GM21576 (cell line): Measurements from ENCODE around the gene ENTPD8.
"Not testable (repeated sequence)": the region's sequence is repeated elsewhere in the genome, so short reads cannot be mapped to it uniquely, and the experiment has no call there.

ENCODE experiments used
- ATAC-seq: cut with Tn5 transposase; IDR thresholded peaks from one replicate; pipeline ENCODE4 v1.9.1; 2021; ENCODE audit warnings: mild to moderate bottlenecking, moderate library complexity; ENCODE audit not compliant: unreplicated experiment

ENTPD8 gene

DNA sequence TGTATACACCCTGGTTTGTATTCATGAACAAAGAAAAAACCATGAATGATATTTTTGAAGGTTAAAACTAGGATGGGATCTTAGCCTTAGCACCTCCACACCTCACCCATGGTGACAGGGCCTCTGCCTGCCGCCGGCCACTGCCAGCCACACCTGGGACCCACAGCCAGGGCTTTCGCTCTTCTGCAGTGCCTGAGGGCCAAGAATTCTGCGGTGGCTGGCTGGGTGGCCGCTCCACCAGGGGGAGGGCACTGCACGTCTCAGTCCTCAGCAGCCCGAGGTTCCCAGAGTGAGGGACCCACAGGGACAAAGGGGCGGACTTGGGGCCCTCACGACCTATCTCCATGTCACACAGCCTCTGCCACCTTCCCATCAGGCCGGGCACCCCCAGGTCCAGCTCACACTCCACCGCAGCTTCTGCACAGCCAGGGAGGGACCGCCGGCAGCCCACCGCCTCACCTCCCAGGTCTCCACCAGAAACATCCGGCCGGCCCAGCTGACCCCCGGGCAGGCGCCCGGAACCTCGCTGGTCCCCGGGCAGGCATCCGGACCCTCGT is 25.1 kb downstream of the ENTPD8 start:
- ATAC-seq: no peak

DNA sequence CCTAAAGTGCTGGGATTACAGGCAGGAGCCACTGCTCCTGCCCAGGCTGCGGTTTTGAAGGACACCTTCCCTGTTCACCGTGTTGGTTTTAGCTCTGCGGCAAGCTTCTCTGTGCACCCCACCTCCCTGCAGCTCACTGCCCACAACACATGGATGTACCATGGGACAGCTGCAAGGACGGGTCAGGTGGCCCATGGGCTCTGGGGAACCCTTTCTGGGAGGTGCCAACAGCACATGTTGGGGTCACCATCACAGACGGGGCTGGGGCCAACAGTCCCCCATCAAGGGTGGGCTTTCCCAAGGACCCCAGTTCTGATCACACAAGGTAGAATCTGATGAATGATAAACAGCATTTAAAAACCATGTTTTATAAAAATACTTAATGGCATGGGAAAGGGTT is 25.7 kb downstream of the ENTPD8 start:
- no peak for ATAC-seq

DNA sequence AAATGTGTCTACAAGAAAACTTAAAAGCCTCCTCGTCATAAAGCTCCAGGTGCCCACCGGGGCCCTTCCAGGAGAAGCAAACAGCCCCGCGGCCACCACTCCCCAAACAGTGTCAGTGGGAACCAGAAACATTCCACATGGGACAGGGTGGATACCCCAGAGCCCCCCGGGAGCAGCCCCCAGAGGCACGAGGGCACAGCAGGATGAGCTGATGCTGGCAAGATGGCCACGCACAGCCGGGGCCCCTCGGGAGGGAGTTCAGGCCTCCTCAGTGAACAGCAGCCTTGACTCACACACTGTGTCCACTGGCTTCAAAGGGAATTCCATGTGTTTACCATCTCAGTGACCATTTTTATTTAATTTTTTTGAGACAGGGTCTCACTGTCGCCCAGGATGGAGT is 28.7 kb downstream of the ENTPD8 start:
- ATAC-seq: no peak

DNA sequence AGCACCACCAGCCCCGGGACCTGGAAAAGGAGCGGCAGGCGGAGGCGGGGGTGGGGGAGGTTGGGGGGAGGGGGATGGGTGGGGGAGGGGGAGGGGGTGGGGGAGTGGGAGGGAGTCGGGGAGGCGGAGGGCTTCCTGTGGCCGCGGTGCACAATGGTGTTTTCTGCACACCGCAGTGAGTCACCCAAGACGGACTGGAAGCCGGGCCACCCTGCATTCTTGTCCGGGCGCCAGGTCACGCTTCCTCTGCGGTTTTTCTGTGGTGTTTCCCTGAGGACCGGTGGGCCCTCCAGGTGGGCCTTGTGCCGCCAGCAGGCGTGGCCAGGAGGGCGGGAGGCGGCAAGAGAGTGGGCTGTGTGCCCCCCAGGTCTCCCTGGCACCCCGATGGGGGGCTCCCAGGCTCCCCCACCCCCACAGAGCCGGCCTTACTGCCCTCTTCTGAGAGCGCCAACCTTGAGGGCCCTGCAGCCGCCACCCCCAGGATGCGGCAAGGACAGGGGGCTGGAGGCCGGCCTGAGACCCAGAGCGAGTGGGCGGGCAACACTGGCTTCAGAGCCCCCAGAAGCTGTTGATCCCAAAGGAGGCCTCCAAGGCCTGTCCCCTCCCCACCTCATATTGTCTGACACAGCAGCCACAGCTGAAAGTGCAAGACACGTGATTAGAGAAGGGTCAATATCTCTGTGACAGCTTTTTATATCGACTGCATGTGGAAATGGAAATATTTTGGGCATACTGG is 29.3 kb downstream of the ENTPD8 start:
- ATAC-seq: peak; percentile 38

DNA sequence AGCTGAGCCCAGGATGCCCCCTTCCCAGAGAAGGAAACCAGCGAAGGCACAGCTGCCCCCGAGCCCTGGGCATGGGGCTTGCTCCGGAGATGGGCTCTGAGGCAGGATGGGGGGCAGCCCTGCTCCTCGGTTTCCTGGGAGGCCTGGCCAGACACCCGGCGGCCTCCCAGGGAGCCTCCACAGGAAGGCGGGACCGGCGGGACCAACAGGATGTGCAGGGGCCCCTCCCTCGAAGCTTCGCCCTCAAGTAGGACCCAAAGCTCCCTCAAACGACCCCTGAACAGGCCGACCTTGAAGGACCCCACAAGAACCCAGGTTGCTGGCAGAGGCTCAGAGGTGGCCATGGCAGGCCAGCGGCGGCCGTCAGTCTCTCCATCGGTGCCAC is 29.9 kb downstream of the ENTPD8 start:
- ATAC-seq: no peak

DNA sequence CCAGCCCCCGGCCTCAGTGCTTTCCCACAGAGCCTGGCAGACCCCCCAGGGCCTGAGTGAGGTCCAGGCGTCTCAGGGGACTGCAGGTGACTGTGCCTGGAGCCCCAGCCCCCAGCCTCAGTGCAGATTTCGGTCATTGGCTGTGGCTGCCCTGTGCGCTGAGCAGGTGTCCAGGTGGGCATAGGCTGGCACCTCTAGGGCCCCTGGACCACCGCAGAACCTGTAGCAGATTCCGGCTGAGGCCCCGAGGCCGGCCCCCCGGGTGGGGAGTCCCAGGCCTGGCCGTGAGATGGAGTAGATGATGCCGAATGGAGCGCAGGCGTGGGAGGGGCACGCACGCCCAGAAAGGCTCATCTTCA is 30.3 kb downstream of the ENTPD8 start:
- no peak for ATAC-seq

DNA sequence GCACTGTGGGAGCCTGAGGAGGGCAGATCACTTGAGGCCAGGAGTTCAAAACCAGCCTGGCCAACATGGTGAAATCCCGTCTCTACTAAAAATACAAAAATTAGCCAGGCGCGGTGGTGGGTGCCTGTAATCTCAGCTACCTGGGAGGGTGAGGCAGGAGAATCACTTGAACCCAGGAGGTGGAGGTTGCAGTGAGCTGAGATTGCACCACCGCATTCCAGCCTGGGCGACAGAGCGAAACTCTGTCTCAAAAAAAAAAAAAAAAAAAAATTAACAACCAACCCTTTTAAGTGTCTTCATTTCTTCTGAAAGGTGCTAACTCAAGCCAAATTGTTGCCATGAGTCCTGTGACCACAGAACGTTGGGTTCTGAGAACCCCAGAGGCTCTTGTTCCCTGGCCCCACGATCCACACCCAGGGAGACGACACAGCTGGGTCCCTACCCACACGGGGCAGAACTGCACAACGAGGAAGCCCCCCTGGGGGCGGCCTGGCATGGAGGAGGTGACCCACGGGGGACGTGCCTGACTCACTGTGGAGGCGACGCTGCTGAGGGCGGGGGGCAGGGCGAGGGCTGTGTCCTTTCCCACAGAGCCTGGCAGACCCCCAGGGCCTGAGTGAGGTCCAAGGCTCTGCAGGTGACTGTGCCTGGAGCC is 30.8 kb downstream of the ENTPD8 start:
- not testable (repeated sequence) for ATAC-seq

DNA sequence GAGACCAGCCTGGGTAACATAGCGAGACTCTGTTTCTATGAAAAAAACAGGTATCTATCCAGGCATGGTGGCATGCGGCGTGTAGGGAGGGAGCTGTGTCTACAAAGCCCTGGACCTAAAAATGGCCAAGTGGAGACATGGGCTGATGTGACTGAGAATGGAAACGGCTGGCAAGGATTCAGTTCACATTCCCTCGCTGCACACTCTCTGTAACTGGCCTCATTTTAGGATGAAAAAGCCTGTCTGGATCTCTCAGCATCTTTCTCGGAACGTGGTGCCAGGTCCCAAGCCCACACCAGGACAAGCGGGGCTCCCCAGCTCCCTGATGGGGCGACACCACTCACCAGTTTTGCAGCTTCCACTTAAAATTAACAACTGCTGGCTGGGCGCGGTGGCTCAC is 31.6 kb downstream of the ENTPD8 start:
- ATAC-seq: no peak

DNA sequence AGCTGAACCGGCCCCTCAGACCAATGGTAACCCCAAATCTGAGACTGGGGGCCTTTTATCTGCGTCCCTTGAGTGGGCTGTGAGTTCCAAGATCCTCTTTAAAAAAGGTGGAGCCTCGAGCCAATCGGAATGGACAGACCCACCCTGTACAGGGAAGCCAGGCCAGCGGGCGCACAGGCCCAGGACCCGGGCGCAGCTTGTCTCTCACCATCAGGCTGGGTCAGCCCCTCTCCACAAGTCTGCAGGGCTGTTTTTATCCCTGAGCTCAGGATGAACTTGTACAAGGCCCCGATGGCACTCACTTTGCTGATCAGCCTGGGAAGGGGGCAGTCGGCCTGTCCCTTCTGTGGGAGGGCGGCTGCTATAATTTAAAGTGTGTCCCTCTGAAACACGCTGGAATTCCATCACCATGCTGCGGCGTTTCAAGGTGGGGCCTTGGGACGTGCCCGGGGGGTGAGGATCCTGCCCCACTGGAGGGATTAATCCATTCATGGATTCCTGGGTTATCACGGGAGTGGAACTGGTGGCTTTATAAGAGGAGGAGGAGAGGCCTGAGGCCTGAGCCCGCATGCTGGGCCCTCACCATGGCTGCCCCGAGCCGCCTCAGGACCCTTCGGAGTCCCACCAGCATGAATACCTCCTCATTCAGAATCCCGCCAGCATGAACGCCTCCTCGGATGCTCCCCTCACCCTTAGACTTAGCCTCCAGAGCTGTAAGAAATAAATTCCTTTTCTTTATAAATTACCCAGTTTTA is 32.3 kb downstream of the ENTPD8 start:
- ATAC-seq: no peak

DNA sequence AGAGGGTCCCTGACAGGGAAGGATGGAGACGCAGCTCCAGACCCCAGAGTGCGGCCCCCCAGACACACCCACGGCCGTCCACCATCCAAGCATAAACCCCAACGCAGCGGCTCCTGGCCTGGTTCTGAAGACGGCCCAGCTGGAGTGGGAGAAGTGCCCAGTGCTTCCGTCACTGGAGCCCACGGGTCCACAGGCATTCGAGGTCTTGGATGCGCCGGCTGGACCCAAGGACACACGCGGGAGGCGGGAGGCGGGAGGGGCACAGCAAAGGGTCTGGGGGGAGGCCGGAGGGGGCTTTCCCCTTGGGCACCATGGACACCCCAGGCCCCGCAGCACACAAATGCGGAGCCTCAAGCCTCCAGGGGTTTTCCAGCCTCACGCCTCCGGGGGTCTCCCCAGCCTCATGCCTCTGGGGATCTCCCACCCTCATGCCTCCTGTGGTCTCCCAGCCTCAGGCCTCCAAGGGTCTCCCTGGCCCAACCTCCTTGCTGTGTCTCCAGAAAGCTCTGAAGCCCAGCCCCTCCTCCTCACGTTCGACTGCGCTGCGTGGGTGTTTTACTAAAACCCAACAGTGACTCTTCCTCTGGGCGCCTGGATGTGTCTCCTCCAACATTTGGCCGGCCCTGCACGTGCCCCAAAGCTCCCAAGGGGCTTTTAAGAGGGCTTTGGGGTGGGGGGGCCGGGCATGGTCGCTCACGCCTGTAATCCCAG is 33.4 kb downstream of the ENTPD8 start:
- ATAC-seq: no peak

DNA sequence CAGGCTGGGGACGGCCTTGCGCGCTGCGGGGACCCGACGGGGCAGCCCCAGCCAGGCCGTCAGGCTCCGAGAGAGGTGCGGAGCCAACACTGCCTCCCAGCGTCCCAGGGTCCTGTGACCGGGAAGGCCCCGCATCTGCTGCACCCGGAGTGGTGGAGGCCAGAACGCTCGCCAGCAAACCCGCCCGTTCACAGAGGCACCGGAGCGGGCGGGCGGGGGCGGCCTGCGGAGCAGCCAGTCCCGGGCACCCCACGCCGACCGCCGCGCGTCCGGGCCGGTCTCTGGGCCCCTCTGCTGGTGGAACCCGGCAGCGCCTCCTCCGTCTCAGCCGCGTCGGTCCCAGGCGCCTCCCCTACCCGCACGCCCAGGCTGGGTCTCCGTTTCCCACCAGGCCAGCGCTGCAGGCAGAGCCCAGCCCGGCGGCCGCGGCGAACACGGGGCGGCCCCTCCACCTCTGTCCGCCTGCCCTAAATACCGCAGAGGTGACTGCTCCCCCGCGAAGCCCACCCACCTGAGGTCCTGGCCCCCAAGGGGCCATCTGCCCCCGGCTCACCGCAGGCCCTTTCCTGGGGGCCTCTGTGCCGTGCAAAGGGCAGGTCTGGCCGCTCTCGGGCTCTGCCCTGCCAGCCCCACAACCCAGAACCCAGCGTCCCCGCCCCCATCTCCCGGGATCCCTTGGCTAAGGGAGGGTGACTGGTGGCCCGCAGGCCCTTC is 34.1 kb downstream of the ENTPD8 start:
- peak; percentile 45 for ATAC-seq

DNA sequence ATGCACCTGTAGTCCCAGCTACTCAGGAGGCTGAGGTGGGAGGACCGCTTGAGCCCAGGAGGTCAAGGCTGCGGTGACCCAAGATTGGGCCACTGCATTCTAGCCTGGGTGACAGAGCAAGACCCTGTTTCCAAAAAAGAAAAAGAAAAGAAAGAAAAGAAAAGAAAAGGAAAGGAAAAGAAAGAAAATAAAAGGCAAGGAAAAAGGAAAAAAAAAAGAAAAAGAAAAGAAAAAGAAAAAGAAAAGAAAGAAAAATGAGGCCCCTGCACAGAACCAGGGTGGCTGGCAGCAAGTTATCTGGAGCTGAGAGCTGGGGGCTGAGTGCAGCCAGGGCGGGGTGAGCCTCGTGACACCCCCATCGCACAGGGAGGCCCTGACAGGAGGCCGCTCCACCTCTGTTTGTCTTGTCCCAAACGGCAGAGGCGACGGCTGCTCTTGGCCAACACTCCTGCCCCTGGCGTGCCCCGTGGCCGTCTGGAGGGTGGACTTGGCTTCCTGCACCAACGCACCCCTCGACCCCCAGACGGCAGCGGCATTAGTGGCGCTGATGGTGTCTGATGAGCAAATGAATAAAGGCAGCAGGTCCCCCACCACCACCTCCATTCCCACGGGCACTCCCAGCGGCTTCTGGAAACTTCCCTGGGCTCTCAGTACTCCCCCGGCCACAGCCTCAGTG is 34.9 kb downstream of the ENTPD8 start:
- ATAC-seq: no peak

DNA sequence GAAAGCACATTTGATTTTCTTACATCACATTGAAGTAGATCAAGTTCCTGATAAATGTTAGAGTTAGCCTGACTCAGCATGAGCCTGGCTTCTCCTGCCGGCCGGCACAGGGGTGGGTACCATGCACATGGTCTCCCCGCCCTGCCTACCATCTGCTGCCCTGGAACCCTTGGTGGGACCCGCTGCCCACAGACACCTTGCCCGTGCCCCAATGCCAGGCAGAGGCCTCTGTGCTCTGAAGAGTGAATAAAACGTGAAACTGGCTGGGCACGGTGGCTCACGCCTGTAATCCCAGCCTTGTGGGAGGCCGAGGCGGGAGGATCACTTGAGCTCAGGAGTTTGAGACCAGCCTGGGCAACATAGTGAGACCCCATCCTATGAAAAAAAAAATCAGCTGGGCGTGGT is 35.5 kb downstream of the ENTPD8 start:
- no peak for ATAC-seq

DNA sequence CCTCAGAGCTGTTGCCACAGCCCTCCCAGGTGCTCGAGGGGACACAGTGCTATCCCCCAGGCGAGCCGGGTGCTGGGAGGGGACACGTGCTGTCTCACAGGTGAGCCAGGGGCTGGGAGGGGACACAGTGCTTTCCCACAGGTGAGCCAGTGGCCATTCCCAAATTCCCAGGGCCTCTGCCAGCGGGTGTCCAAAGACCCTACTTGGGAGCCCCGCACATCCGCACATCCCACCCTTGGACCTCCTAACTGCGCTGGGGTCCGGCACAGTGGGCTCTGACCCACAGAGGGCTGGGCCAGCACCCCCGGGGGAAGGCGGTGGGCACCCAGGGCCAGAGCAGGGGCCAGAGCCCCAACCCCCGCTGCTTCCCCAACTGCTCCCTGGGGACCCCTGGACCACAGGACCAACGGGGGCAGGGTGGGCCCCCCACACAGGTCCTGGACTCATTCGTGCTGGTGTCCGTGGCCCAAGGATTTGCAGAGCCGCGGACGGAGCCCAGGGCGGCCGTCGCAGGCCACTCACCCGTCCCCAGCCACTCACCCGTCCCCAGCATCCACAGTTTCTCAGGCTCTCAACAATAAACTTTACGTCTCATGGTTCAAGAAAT is 36.1 kb downstream of the ENTPD8 start:
- no peak for ATAC-seq

DNA sequence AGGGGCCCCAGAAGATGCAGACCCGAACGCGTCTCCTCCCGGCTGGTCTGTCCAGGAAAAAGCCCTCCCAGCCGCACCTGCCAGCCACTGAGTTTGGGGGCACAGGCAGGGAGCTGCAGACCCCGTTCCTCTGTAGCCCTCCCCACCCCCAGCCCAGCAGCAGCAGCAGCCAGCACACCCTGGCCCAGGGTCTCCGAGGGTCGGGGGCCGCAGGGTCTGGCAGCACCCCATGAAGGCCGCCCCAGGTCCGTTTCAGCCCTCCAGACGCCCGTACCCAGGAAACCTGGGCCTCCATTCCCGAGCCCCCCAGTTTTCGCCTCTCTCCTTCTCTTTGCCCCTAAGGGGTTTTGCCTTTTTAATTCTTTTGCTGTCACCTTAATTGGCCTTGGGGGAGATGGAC is 37.9 kb downstream of the ENTPD8 start:
- no peak for ATAC-seq

DNA sequence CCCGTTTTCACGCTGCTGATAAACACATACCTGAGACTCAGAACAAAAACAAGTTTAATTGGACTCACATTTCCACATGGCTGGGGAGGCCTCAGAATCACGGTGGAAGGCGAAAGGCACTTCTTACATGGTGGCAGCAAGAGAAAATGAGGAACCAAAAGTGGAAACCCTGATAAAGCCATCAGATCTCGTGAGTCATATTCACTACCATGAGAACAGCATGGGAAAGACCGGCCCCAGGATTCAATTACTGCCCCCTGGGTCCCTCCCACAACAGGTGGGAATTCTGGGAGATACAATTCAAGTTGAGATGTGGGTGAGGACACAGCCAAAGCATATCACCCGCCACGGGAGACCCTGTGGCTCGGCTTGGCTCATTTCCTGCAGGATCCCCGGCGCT is 38.4 kb downstream of the ENTPD8 start:
- no peak for ATAC-seq

DNA sequence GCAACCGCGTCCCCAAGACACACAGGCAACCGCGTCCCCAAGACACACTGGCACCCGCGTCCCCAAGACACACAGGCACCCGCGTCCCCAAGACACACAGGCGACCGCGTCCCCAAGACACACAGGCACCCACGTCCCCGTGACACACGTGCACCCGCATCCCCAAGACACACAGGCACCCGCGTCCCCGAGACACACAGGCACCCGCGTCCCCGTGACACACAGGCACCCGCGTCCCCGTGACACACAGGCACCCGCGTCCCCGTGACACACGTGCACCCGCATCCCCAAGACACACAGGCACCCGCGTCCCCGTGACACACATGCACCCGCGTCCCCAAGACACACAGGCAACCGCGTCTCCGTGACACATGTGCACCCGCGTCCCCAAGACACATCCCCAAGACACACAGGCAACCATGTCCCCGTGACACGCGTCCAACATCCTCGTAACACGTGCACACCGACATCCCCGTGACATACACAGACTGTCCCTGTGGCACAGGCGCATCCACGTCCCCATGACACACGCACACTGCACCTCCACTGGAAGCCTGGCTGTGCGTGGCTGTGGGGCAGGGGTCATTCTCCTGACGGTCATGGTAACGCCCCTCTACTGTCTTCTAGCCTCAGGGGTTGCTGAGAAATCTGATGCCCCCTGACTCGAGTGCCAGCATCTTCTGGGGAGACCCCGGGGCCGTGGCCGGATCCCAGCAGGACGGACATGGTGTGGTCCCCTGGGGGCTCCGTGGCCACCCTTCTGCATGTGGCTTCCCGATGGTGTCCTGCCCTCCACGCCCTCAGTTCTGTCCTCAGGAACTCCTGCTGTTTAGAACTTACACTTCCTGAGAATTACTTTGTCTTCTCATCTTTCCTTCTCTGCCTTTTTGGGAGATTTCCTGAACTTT is 42.3 kb downstream of the ENTPD8 start:
- no peak for ATAC-seq

DNA sequence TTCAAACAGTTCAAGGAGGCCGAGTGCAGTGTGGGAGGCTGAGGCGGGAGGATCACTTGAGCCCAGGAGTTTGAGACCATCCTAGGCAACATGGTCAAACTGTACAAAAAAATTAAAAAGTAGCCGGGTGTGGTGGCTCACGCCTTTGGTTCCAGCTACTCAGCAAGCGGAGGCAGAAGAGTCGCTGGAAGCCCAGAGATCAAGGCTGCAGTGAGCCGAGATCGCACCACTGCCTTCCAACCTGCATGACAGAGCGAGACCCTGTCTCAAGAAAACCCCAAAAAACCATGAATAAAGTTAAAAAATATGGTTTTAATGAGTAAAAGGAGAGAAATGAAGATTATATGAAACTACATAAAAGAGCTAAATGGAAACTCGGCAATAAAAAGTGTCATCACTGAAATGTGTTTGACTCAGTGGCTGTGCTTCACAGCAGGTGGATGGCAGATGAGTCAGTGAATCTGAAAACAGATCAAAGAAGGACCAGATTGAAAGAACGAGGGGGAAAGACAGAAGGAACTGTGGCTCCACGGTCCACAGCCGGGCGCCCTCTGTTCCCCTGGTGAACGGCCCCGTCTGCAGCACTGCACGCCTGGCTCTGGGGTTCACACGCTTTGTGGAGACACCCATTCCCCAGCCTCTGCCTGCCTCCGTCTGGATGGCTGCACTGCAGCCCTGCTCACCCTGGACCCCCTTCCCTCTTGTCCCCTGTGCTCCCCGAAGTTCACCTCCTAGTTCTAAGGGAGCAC is 43.3 kb downstream of the ENTPD8 start:
- ATAC-seq: no peak
